Testis (tissue), 3 donors: ENCODE results near the gene IGSF11. TPM values are rescaled to one million over a fixed set of nuclear protein-coding genes. Genes with fewer than 3 reads are reported as not detected.

Experiments
- DNase-seq: peaks from one replicate; pipeline ENCODE4 v3.0.0-alpha.2; 2019
- H3K27ac ChIP-seq, 2 donors: fragments of 200-600 bp; sonication (generic); one replicate each; pipeline ENCODE4 v1.5.1; 2019
- H3K27me3 ChIP-seq: fragments of 200-600 bp; sonication (generic); one replicate; pipeline ENCODE4 v1.5.1; 2019
- H3K36me3 ChIP-seq: fragments of 200-600 bp; sonication (generic); one replicate; pipeline ENCODE4 v1.5.1; 2017; ENCODE audit warnings: low read depth; ENCODE audit errors: missing control alignments
- H3K4me1 ChIP-seq: fragments of 200-600 bp; sonication (generic); one replicate; pipeline ENCODE4 v1.5.1; 2019
- H3K4me3 ChIP-seq, 2 donors: fragments of 200-600 bp; sonication (generic); one replicate each; pipeline ENCODE4 v1.5.1; 2017 to 2019
- H3K9me3 ChIP-seq: fragments of 200-600 bp; sonication (generic); one replicate; pipeline ENCODE4 v1.5.1; 2017
- POLR2A ChIP-seq: fragments of 450-650 bp; IDR thresholded peaks from one replicate; pipeline ENCODE4 v1.6.1; 2017; ENCODE audit warnings: antibody characterized with exemption, mild to moderate bottlenecking, moderate library complexity
- WGBS, 2 donors: methylation state at CpG; one replicate each; pipeline ENCODE4 v1.1.5; 2018; 5-methylcytosine and 5-hydroxymethylcytosine counted together
- intact Hi-C: fragments of 100-400 bp; cut with DNase I; formaldehyde crosslinking; loops from one replicate; pipeline ENCODE4 v1.15.1; 2023; ENCODE audit warnings: low total_unique reads
- polyA plus RNA-seq: library from polyadenylated mRNA; stranded (reverse); fragments of 350-450 nt; fragmentation: Illumina TruSeq; extraction: RNeasy Lipid Tissue Mini Kit (QIAGEN cat#74804); gene quantifications from one replicate; pipeline ENCODE4 v1.2.3, GENCODE V29; 2014; ENCODE audit warnings: low read depth, low replicate concordance; ENCODE audit not compliant: insufficient read depth
- total RNA-seq, 2 donors: library from RNA; depleted of rRNA; stranded (reverse); fragments of >200 nt; gene quantifications; one replicate each; pipeline ENCODE4 v1.2.3, GENCODE V29; 2016
- TF ChIP-seq, protein P1 (sequence below), 3 experiments: fragments of 450-650 bp in 2 of 3; fragments of 200-600 bp in 1 of 3; sonication (generic) in 1 of 3; IDR thresholded peaks; one replicate each; pipeline ENCODE4 v1.5.1; 2016 to 2019; ENCODE audit warnings: antibody characterized with exemption in 3 of 3, mild to moderate bottlenecking in 2 of 3, moderate library complexity in 1 of 3

IGSF11 gene
- total and polyA plus RNA-seq, 3 donors from 2014 or later: 80.0 to 105 (median 99.1) TPM

DNA sequence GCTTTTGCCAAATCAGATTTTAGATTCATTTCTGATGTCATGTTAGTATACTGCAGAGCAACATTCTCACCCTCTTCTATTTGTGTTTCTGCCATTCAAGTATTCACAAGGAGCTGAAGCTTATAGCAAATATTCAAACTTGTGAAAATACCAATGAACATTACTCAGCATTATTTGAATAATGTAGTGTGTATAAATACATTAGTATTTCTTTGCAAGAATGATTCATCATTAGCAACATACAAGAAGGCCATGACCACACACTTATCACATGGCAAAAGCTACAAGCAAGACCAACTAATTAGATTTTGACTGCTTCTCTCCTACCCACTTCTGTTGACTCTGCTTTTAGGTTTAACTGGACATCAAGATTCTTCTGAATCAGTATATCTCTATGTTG lies 124.9 kb downstream of the IGSF11 start:
- Histone ChIP-seq H3K27ac (no peak overlapping the region), H3K4me1 (no peaks in the 10 kb centered on the region), H3K4me3 (no peak overlapping the region), H3K27me3 (no peaks in the 10 kb centered on the region), H3K36me3 (no peaks in the 10 kb centered on the region), H3K9me3 (no peaks in the 10 kb centered on the region)
- no peak for DNase-seq
- intact Hi-C loops: no loop called here
- TF ChIP-seq POLR2A: no peak
- TF ChIP-seq, protein P1, sequence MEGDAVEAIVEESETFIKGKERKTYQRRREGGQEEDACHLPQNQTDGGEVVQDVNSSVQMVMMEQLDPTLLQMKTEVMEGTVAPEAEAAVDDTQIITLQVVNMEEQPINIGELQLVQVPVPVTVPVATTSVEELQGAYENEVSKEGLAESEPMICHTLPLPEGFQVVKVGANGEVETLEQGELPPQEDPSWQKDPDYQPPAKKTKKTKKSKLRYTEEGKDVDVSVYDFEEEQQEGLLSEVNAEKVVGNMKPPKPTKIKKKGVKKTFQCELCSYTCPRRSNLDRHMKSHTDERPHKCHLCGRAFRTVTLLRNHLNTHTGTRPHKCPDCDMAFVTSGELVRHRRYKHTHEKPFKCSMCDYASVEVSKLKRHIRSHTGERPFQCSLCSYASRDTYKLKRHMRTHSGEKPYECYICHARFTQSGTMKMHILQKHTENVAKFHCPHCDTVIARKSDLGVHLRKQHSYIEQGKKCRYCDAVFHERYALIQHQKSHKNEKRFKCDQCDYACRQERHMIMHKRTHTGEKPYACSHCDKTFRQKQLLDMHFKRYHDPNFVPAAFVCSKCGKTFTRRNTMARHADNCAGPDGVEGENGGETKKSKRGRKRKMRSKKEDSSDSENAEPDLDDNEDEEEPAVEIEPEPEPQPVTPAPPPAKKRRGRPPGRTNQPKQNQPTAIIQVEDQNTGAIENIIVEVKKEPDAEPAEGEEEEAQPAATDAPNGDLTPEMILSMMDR (IDR thresholded peaks at IDR 0.05): no peak

DNA sequence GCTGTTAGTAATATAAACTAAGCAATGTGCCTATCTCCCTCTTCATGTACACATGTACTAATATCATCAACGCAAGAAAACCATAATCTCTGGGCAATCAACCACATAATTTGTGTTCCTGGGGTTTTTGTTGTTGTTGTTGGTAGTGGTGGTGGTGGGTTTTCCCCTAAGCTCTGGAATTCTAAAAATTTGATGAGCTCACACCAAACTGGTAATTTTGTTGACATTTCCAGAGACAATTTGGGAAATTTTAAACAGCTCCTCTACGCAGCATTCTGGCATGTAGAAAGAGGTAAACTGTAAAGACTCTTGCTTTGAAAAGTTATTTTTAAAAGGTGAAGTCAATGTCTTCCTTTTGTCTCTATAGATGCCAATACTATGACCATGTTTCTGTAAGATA lies 126.7 kb downstream of the IGSF11 start:
- intact Hi-C loops: no loop called here
- WGBS, 2 donors: 64 to 71% methylated on average over 2 of the region's 2 CpGs

DNA sequence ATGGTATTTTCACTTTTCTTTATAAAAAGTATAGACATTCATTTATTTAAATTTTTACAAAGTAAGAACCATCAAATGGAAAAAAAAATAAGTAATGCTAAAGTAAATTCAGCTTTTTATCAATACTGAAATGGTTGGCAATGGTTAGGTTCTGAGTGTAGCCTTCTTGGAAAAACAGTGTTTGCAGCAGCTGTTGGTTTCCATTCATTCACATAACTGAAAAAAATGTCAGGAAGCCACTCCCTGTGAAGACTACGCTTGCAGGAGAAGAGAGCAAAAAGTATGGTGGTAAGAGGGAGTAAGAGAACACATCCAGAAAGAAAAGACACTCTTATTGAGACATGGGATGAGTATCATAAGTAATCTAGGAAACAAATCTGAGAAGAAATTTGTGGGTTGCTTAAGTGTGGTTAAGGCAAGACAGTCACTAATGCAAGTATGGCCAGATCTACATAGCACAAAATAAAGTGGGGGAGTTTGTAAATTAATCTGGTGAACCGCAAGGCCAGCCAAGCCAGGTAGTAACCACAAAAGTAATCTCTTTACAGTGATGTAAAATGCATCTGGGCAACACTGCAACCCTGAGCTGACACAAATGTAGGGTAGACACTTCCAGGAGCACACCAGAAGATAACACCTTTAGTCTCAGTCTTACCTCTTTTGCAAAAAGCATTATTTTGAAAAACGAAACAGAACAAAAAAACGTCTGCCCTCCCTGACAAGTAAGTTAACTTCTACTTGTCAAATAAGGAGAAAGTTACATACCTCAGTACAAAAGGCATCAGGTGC lies 133.7 kb downstream of the IGSF11 start:
- no peak for DNase-seq
- Histone ChIP-seq H3K36me3 (no peaks in the 10 kb centered on the region), H3K4me3 (no peak overlapping the region), H3K4me1 (no peaks in the 10 kb centered on the region), H3K27ac (no peak overlapping the region), H3K9me3 (no peaks in the 10 kb centered on the region), H3K27me3 (no peaks in the 10 kb centered on the region)
- WGBS, 2 donors: 78 to 83% methylated on average over 4 of the region's 4 CpGs
- intact Hi-C loops: no loop called here
- no peak for TF ChIP-seq POLR2A
- TF ChIP-seq, protein P1 (IDR thresholded peaks at IDR 0.05): no peak

More for the DNA sequence above, 126.7 kb downstream of the IGSF11 start:
- Histone ChIP-seq H3K4me3 (no peak overlapping the region), H3K27me3 (no peaks in the 10 kb centered on the region), H3K4me1 (no peaks in the 10 kb centered on the region), H3K36me3 (no peaks in the 10 kb centered on the region), H3K27ac (no peak overlapping the region), H3K9me3 (no peaks in the 10 kb centered on the region)
- no peak for TF ChIP-seq POLR2A
- TF ChIP-seq, protein P1 (IDR thresholded peaks at IDR 0.05): no peak
- no peak for DNase-seq

DNA sequence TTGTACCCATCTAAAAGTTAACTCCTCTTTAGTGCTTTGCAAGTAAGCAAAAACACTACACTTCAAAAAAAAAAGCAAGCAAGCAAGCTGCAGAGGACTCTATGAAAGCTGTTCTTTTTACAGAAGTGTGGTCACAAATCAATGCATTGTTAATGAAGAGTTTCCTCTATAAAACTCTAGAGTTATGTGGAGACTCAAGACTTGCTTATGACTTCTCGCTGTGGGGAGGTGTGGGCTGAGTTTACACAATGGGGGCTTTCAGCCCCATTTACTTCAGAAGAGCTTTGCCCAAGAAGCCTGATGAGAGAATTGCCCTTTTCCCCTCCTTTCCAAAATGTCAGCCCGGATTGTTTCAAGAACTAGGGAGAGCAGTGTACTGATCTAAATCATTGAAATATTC lies 144.4 kb downstream of the IGSF11 start:
- Histone ChIP-seq H3K4me3 (no peak overlapping the region), H3K4me1 (no peaks in the 10 kb centered on the region), H3K36me3 (no peaks in the 10 kb centered on the region), H3K27ac (no peak overlapping the region), H3K27me3 (no peaks in the 10 kb centered on the region), H3K9me3 (no peaks in the 10 kb centered on the region)
- no peak for DNase-seq
- intact Hi-C loops: no loop called here
- 48 to 64% methylated on average over 2 of the region's 2 CpGs for WGBS, 2 donors
- TF ChIP-seq POLR2A: no peak
- TF ChIP-seq, protein P1 (IDR thresholded peaks at IDR 0.05): no peak

DNA sequence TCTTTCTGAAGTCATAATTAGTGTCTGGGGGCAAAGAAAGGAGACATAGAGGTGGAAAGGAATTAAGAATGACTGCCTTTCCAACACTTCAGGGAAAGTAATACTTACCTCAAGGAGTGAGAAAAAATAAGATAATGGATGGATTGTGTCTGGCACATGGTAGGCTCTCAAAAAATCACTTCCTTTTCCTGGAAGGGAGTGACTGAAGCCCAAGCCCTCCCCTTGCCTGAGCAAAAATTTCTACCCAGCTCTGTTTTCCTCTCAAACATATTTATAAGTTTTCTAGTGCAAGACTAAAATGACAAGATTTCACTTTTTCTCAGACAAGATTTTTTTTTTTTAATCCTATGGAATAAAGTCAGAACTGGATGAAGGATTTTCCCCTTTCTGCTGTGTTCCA lies 145.0 kb downstream of the IGSF11 start:
- H3K9me3 ChIP-seq: no peaks in the 10 kb centered on the region
- no peaks in the 10 kb centered on the region for H3K4me1 ChIP-seq
- intact Hi-C loops: no loop called here
- no peak overlapping the region for H3K27ac ChIP-seq
- no peak overlapping the region for H3K4me3 ChIP-seq
- H3K27me3 ChIP-seq: no peaks in the 10 kb centered on the region
- no peak for DNase-seq
- TF ChIP-seq, protein P1 (IDR thresholded peaks at IDR 0.05): no peak
- no peak for TF ChIP-seq POLR2A
- H3K36me3 ChIP-seq: no peaks in the 10 kb centered on the region
